GM12873 (cell line): ENCODE data around the gene ALDH5A1.

Source experiments
- CTCF ChIP-seq: IDR thresholded peaks from 2 replicates; pipeline ENCODE4 v1.5.1; 2012; ENCODE audit warnings: low read depth, mild to moderate bottlenecking, moderate library complexity, low read length, control low read depth; ENCODE audit not compliant: insufficient read depth; ENCODE audit errors: missing control alignments

Gene ALDH5A1

GRCh38 chr6:24517659-24518543 is 23.1 kb downstream of the ALDH5A1 start:
- TF ChIP-seq CTCF: no peak

GRCh38 chr6:24520929-24521546 is 26.3 kb downstream of the ALDH5A1 start:
- peak; percentile 84 for TF ChIP-seq CTCF

GRCh38 chr6:24522228-24523176 is 27.7 kb downstream of the ALDH5A1 start:
- no peak for TF ChIP-seq CTCF

DNA sequence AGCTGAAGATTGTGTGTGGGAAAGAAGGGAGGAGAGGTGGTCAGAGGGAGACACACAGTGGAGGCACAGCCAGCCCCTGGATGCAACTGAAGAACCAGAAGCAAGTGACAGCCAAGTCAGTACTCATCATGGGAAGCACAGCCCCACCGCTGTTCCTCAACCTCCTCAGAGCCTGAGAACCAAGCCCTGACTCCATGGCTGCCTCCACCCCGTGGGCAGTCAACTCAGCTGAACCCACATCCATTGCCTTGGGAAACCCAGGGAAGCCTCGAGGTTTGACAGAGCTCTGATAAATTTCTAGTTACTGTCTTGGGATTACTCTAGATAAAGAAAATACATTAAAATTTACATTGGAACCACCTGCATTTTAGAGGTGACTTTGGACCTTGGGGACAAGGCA is 29.6 kb downstream of the ALDH5A1 start:
- no peak for TF ChIP-seq CTCF

DNA sequence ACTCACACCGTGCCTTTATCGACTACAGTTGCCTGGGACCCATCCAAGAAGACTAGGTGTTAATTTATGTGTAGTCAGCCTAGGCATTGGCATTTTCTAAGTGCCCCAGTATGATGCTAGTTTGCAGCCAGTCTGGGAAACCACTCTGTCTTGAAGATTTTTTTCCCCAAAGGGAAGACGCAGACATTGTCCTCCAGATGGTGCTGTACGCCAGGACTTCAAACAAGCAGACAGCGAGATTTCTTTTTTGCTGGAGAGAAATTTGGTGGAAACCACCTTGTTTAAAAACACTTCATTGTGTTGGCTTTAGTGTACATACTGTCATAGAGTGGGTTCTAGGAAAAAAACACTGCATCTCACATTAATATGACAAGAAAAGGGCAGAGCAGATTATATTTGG is 30.0 kb downstream of the ALDH5A1 start:
- peak; percentile 69 for TF ChIP-seq CTCF

DNA sequence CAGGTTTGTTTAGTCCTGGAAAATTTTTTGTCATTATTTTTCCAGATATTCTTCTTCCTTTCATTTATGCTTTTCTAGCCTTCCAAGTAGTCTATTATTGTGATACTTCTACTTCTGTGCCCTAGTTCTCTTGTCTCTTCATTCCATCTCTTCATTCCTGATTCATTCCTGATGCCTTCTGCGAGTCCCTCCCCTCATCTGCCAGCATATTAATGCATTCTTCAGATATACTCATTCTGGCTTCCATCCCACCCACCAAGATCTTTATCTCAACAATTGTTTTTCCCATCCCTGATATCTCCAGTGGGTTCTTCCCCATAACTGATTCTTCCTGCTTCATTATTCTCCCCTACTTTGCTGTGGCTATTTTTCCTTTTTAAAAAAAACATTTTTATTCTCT is 35.2 kb downstream of the ALDH5A1 start:
- no peak for TF ChIP-seq CTCF

DNA sequence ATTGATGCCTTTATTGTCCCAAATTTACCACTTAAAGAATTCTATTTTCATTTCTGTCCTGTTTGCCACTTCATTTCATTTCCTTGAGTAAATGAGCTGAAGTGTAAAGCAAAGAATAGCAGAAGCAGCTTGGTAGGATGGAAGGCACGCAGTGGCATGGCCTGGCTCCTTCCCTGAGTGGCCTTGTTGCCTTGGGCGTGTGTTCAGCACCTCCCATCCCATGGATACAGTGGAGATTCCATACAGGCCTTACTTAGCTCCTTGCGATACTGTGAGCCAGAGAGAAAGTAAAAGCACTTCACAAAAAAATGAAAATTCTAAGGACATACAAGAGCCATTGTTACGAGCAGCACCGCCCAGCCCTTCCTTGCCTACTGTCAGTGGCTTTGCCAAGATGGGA is 39.6 kb downstream of the ALDH5A1 start:
- TF ChIP-seq CTCF: no peak
